HPDE6-E6E7 (cell line): ENCODE results near the gene ANKS1B.

ENCODE experiments used
- DNase-seq: peaks from one replicate; pipeline ENCODE4 v3.0.0; 2011; ENCODE audit warnings: missing footprints; ENCODE audit errors: extremely low spot score

The ANKS1B gene

DNA sequence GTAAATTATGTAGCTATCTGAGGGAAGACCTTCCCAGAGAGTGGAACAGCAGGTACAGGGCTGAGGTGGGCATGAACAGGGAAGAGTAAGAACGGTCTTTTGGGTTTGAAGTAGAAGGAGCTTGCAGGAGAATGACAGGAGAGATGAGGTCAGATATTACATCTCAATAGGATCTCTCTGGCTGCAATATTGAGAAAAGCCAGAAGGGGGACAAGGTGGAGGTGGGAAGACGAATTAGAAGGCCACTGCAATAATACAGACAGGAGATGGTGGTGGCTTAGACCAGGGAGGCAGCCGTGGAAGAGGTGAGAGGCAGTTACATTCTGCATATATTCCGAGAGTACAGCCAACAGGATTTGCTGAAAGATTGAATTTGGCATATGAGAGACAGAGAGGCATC is 1029.5 kb downstream of the ANKS1B start:
- DNase-seq, result no peak

- no peak for DNase-seq
Measured at GRCh38 chr12:98954506-98954905, 1030.2 kb downstream of the ANKS1B start.

DNA sequence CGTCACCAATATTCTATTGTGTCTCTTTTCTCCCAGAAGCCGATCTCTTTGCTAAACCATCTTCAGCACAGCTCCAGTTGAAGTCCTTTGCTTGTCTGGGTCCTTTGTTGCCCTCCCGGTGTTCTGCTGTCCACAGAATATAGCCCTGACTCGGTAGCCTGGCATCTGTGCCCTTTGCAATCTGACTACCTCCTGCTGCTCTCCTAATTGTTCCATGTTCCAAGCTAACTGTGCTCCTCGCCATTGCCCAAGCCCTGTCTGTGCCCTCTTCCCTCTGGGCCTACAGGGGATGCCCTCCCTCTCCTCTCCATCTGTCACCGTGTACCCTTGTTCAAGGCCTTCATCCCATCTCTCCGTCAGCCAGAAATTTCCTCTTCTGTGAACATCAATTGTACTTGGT is 1033.3 kb downstream of the ANKS1B start:
- DNase-seq, result no peak

DNA sequence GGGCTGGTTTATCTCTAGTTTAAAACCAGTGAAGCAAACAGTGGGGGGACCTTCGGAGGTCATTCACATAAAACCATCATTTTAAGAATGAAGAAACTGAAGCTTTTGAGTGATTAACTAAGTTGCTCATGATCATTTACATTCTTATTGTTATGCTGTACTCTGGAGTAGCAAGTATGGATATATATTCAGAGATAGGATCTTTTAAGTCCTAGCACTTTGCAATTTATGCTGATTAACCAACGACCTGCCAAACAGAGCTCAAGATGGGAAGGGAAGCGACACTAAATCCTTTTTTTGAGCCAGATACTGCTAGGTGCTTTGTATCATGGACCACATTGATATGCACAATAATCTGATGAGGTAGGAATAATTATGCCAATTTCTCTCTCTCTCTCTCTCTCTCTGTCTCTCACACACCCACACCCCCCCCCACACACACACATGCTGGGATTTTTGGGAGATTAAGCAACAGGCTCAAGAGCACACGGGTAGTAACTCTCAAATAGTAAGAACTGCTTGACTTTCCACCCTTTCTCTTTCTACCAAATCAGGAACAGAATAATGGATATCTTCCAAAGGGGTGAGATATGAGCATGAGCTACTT is 1036.3 kb downstream of the ANKS1B start:
- DNase-seq, result no peak

- DNase-seq, result no peak
Measured at GRCh38 chr12:98945864-98946263, 1038.9 kb downstream of the ANKS1B start.

GRCh38 chr12:98939926-98940325 is 1044.8 kb downstream of the ANKS1B start:
- DNase-seq, result no peak

DNA sequence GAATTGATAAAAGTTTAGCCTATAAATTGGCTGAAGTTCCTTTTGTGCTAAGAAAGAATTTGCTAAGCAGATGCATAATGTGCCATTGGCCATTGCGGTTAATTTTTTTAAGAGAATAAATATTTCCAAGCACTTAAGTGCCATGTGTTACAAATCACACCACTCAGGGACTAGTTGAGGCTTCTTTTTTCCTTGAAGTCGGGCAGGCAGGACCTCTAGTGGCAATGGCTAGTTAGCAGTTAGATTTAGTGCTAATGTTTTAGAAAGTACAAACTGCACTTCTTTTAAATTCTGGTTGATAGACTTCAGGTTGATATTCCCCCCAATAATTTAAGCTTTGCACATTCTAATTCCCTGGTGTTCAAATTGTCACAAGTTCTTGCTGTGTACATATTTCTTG is 1045.4 kb downstream of the ANKS1B start:
- no peak for DNase-seq

DNA sequence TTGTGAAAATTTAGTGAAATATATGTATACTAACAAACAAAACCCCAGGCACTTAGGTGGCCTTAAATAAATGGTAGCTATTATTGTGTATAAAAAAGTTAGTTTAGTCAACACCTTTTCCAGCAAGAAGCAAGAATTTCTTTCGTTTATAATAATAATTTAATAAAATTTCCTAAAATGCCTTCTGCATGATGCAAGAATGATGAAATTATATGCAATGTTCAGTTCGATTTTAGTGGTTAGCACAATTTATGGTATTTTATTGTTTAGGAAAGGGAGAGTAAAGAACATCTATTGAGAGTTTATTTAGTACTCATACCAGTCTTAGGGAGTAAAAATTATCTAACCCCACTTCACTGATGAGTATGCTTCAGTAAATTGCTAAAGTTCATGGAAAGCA is 1048.9 kb downstream of the ANKS1B start:
- DNase-seq, result no peak

- no peak for DNase-seq
Measured at GRCh38 chr12:98922871-98923270, 1061.9 kb downstream of the ANKS1B start.

DNA sequence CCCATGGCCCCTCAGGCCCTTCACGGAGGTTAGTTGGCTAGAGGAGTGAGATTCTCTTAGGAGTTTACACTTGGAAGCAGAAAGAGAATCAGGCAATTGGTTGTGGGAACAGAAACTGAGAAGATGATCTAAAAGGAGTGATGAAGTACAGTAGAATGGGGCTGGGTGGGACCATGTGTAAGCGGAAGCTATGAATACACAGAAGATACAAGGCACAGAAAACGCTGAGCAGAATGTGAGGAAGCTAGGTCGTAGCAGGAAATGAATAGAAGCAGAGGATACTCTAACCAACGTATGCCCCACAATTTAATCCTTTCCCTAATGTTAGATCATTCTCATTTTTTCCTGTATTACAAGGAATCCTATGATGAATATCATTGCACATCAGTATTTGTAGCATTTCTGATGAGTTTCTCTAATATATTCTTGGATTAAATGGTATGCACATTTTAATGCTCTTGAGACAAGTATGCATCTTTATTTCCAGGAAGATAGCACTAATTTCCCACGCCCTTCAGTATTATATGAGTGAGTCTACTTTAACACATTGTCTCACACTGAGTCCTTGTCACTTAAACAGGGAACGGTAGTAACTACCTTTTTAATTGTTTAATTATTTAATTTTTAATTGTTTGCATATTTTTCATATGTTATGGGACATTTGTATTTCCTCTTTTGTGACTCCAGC is 1066.4 kb downstream of the ANKS1B start:
- DNase-seq, result no peak

DNA sequence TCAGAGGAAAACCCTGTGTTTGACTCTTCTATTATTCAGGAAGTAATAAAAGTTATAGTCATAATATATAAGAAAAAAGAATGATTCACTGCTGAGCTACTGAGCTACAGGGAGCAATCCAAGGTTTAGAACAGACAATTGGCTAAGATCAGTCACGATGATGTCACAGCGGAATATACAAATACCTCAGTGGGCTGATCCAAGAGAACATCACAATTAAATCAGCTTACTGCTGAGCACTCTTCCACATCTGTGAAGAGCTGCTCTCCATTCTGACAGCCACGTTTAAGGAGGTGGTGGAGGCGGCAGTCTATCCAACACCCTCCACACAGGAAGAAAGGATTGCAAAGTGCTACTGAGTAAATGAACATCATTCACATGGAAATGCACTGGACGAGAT is 1068.6 kb downstream of the ANKS1B start:
- no peak for DNase-seq

GRCh38 chr12:98912401-98912974 is 1072.2 kb downstream of the ANKS1B start:
- no peak for DNase-seq

- no peak for DNase-seq
Measured at GRCh38 chr12:98911396-98911795, 1073.3 kb downstream of the ANKS1B start.

DNA sequence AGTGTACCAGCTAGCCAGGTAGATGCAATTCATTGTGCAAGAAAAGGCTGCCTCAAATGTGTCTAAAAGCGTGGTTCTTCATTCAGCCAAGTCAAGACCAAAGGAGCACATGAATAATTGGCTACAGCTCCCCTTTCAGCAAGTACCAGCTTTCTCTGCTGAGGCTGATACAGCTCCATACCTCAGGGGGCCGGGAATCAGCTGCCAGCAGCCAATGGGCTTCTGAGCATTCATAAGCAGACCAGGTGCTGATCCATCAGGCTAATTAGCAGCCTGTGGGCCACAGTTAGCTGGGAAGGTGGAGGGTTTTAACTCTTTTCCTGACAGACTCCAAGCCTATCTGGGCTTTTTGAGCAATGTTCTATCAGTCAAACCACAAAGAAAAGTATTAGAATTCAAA is 1075.0 kb downstream of the ANKS1B start:
- no peak for DNase-seq

DNA sequence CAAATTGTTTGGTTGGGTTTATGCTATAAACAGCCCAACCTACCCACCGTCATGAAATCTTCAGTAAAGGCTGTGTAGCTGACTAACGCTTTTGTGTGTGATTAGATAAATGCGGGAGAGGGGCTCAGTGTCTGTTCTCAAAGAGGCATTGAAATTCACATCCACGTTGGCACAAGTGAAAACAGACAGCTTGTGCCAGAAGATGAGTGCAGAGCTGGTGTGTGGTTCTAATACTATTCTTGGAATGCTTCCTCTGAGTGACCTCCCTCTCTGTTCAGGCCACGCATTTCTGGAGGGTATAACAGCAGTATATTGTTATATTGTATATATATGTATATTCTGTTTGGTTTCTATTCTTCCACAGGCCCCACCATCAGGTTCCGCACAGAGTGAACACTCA is 1075.9 kb downstream of the ANKS1B start:
- DNase-seq, result no peak

- DNase-seq, result no peak
Measured at GRCh38 chr12:98903875-98904274, 1080.9 kb downstream of the ANKS1B start.

DNA sequence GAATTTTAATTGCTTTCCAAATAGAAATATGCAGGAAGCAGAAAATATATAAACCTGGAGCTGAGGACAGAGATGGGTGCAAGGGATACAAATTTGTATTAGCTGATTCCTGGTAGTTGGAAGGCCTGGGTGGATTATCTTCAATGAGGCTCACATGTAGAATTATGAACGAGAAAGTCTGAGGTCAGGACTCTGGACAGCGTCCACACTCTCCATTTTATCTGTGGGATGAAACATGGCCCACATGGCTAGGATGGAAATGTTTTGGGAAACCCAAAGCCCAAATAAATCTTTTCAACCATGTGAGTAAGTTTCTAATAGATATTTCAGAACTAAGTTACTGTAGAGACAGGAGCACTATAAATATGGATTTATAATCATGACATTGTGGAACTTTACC is 1083.5 kb downstream of the ANKS1B start:
- DNase-seq, result no peak

- DNase-seq, result no peak
Measured at GRCh38 chr12:98896938-98897337, 1087.8 kb downstream of the ANKS1B start.

GRCh38 chr12:98895086-98895651 is 1089.6 kb downstream of the ANKS1B start:
- DNase-seq, result no peak

GRCh38 chr12:98894412-98895085 is 1090.2 kb downstream of the ANKS1B start:
- DNase-seq, result no peak

GRCh38 chr12:98893675-98894411 is 1090.9 kb downstream of the ANKS1B start:
- DNase-seq, result no peak

GRCh38 chr12:98893126-98893674 is 1091.5 kb downstream of the ANKS1B start:
- no peak for DNase-seq
